Kidney (tissue), 14 donors: ENCODE measurements around the gene ACP4. TPM values are rescaled to one million over a fixed set of nuclear protein-coding genes. Genes with fewer than 3 reads are reported as not detected.
"Not testable (repeated sequence)": the region's sequence is repeated elsewhere in the genome, so short reads cannot be mapped to it uniquely, and the experiment has no call there.

Source experiments
- DNase-seq, 5 donors: peaks; one replicate each; pipeline ENCODE4 v3.0.0-alpha.2; 2013 to 2020
- FAIRE-seq: peaks from 2 replicates; lab custom pipeline; 2012; peaks lifted over from hg19 to GRCh38; lab: Jason Lieb, UNC
- H3K27ac ChIP-seq, 2 donors: one replicate each; pipeline ENCODE4 v1.7.0; 2013; ENCODE audit warnings: low read depth in 2 of 2, low read length in 2 of 2, inconsistent platforms in 1 of 2
- H3K27me3 ChIP-seq: one replicate; pipeline ENCODE4 v1.7.1; 2013; ENCODE audit warnings: low read length, inconsistent platforms; ENCODE audit not compliant: control insufficient read depth, insufficient read depth
- H3K36me3 ChIP-seq, 3 donors: one replicate each; pipeline versions ENCODE4 v1.7.0 to v1.7.1; 2013; ENCODE audit warnings: low read length in 3 of 3, control low read depth in 1 of 3, inconsistent platforms in 1 of 3; ENCODE audit not compliant: insufficient read depth in 3 of 3, control insufficient read depth in 2 of 3
- H3K4me1 ChIP-seq, 3 donors: one replicate each; pipeline versions ENCODE4 v1.7.0 to v1.7.1; 2013; ENCODE audit warnings: low read length in 3 of 3, inconsistent platforms in 1 of 3, low read depth in 1 of 3; ENCODE audit not compliant: control insufficient read depth in 2 of 3, insufficient read depth in 2 of 3
- H3K4me3 ChIP-seq, 3 donors: one replicate each; pipeline versions ENCODE4 v1.7.0 to v1.8.1; 2013; ENCODE audit warnings: low read length in 3 of 3, control low read depth in 1 of 3, inconsistent platforms in 1 of 3
- H3K9ac ChIP-seq, 3 donors: one replicate each; pipeline versions ENCODE4 v1.7.0 to v1.7.1; 2013; ENCODE audit warnings: low read length in 3 of 3, control low read depth in 1 of 3, inconsistent platforms in 1 of 3
- H3K9me3 ChIP-seq, 3 donors: one replicate each; pipeline versions ENCODE4 v1.7.0 to v1.7.1; 2013; ENCODE audit warnings: low read length in 3 of 3, control low read depth in 1 of 3, inconsistent platforms in 1 of 3; ENCODE audit not compliant: control insufficient read depth in 2 of 3, insufficient read depth in 1 of 3
- CTCF ChIP-seq: IDR thresholded peaks from 3 replicates; pipeline ENCODE4 v1.5.1; 2012; ENCODE audit warnings: mild to moderate bottlenecking, moderate library complexity, borderline replicate concordance; ENCODE audit not compliant: insufficient read depth; ENCODE audit errors: extremely low read depth
- intact Hi-C: fragments of 100-400 bp; cut with DNase I; formaldehyde crosslinking; loops from one replicate; pipeline ENCODE4 v1.11.1; 2022
- polyA plus RNA-seq: library from polyadenylated mRNA; stranded (reverse); fragments of 350-450 nt; fragmentation: Illumina TruSeq; extraction: RNeasy Lipid Tissue Mini Kit (QIAGEN cat#74804); gene quantifications from one replicate; pipeline ENCODE4 v1.2.3, GENCODE V29; 2014; ENCODE audit warnings: low read depth, low replicate concordance; ENCODE audit not compliant: insufficient read depth
- total RNA-seq: library from RNA; stranded (reverse); fragmentation: NEBNext Ultra II Directional; extraction: Animal tissue kit (Norgen Biotek cat#: 25700); gene quantifications from one replicate; pipeline ENCODE4 v1.2.1, GENCODE V29; 2021
- donor health status: control.
- donor health status: control.
- donor health status: control.
- donor health status: control.
- donor health status: control.
- donor health status: DM: yes; HTN: yes; CAD: no.
- donor health status: Normal renal cell carcinoma (clear cell type).

The ACP4 gene
- total and polyA plus RNA-seq, 2 donors from 2014 or later: not detected

- no peaks in the 10 kb centered on the region for H3K36me3 ChIP-seq
These were observed 25.8 kb upstream of the ACP4 start for GRCh38 chr19:50764409-50764808.

GRCh38 chr19:50766746-50767145, 23.5 kb upstream of the ACP4 start:
- H3K4me3 ChIP-seq, FAIRE-seq, intact Hi-C loops, H3K9ac ChIP-seq, DNase-seq, H3K9me3 ChIP-seq, H3K27ac ChIP-seq, H3K27me3 ChIP-seq, H3K36me3 ChIP-seq, H3K4me1 ChIP-seq: not testable (repeated sequence)

More at GRCh38 chr19:50764409-50764808, 25.8 kb upstream of the ACP4 start:
- Histone ChIP-seq H3K27ac (no peak overlapping the region), H3K9ac (no peak overlapping the region), H3K9me3 (no peaks in the 10 kb centered on the region), H3K27me3 (no peaks in the 10 kb centered on the region), H3K4me3 (no peak overlapping the region), H3K4me1 (no peaks in the 10 kb centered on the region)
- intact Hi-C loops: no loop called here
- no peak for TF ChIP-seq CTCF
- DNase-seq: no peak
- FAIRE-seq: no peak

GRCh38 chr19:50767263-50767662, 23.0 kb upstream of the ACP4 start:
- FAIRE-seq: not testable (repeated sequence)

GRCh38 chr19:50768277-50768676, 21.9 kb upstream of the ACP4 start:
- intact Hi-C loops: no loop called here
- H3K27ac ChIP-seq: no peak overlapping the region
- no peaks in the 10 kb centered on the region for H3K4me1 ChIP-seq
- DNase-seq: no peak
- H3K36me3 ChIP-seq: no peaks in the 10 kb centered on the region
- H3K27me3 ChIP-seq: no peaks in the 10 kb centered on the region
- no peak for FAIRE-seq
- no peak overlapping the region for H3K4me3 ChIP-seq
- no peak overlapping the region for H3K9ac ChIP-seq
- peaks cover 0 to 2% (median 0%) of the 10 kb centered on the region in 3 donors for H3K9me3 ChIP-seq
- no peak for TF ChIP-seq CTCF

More at GRCh38 chr19:50767263-50767662, 23.0 kb upstream of the ACP4 start:
- H3K4me3 ChIP-seq, H3K36me3 ChIP-seq, H3K9me3 ChIP-seq, H3K27me3 ChIP-seq, H3K4me1 ChIP-seq, H3K27ac ChIP-seq, intact Hi-C loops, H3K9ac ChIP-seq, DNase-seq: not testable (repeated sequence)

GRCh38 chr19:50770164-50770563, 20.1 kb upstream of the ACP4 start, which contains the start of gene GPR32:
TSS of gene GPR32 (plus strand) at chr19:50770464. CDS start at chr19:50770601, 137 bp downstream.
- DNase-seq, FAIRE-seq, H3K36me3 ChIP-seq, H3K9ac ChIP-seq, H3K9me3 ChIP-seq, H3K4me3 ChIP-seq, intact Hi-C loops, H3K4me1 ChIP-seq, H3K27me3 ChIP-seq, H3K27ac ChIP-seq: not testable (repeated sequence)
